ENCODE data around the gene MAP4K2. TPM values are rescaled to one million over a fixed set of nuclear protein-coding genes. Genes with fewer than 3 reads are reported as not detected.
A peak's percentile ranks its signal among the peaks of the same experiment; 100 is the strongest.

The MAP4K2 gene
- total RNA-seq, 1 experiment from 2014 or later: 34.3 TPM

DNA sequence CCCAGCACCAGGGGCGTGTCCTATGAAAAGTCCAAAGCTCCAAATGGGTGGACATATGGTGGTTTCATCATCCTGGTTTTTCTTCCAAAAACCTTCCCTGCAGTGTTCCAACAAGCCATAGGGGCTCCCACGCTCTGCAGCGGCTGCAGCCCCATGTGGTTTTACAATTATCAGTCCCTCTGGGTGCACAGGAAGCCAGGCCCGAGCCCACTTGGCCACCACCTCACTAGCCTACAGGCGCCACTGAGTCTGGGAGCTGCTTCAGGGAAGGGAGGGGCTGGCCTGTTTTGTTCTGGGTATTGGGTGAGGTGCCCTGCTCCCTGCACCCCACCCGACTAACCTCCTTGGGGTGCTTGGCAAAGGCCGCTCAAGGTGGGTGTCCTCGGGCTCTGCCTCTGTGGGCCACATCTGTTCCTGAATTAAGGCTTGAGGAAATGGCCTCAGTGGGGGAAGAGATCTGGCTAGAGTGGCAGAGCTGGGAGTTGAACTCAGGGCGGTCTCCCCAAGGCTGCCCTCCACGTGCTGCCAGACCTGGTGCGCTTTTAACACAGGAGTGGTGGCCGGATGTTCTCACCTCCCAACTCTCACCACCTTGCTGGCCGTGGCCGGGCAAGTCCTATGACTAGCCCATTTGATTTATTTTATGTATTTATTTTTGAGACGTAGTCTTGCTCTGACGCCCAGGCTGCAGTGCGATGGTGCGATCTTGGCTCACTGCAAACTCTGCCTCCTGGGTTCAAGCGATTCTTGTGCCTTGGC is 46.8 kb upstream of the MAP4K2 start:
- Histone ChIP-seq H3K9me2 (ENCODE audit: insufficient read depth) (no peaks in the 10 kb centered on the region), H3F3A (ENCODE audit: insufficient read depth, low read depth) (peaks cover 65% of the 10 kb centered on the region; the same call in 1 of the 2 replicates), H3K4me3 (no peak overlapping the region), H3K36me3 (ENCODE audit: low read depth) (peaks cover 12% of the 10 kb centered on the region; the same call in 1 of the 2 replicates), H3K27me3 (ENCODE audit: insufficient read depth, low read depth) (no peaks in the 10 kb centered on the region), H3K9me3 (ENCODE audit: insufficient read depth, low read depth) (no peaks in the 10 kb centered on the region), H2AFZ (no peak overlapping the region), H3K79me2 (ENCODE audit: low read depth) (peaks cover 25% of the 10 kb centered on the region), H3K4me1 (replicated peaks; ENCODE audit: insufficient read depth) (peaks cover 74% of the 10 kb centered on the region), H3K4me2 (peak overlapping the region; percentile 47; the same call in 1 of the 2 replicates), H4K20me1 (ENCODE audit: insufficient read depth) (no peaks in the 10 kb centered on the region), H3K27ac (no peak overlapping the region)
- ChIA-PET CTCF (interaction anchor here (0.6 to 3.3 kb wide), 6 partner anchors 8 to 74 kb away, joined by 3 to 23 read pairs (median 6); partner anchors contain the start of gene PPP2R5B), POLR2A (ENCODE audit: unreplicated experiment) (interaction anchor here (0.6 kb wide), 2 partner anchors 30 to 38 kb away, joined by 3 to 15 read pairs; no protein-coding TSS in a partner anchor)
- BruUV-seq (replicated peaks): no TSS peak
- TF ChIP-seq CTCF (conservative IDR thresholded peaks at IDR 0.05) (no peak), EZH2 (IDR thresholded peaks at IDR 0.05; ENCODE audit: low read depth) (no peak)
- DNase-seq: no peak
- intact Hi-C loops (cut with micrococcal nuclease; ENCODE audit: unreplicated experiment): loop anchor here (5.0 kb wide), 2 partner anchors 178 to 403 kb away; partner anchors contain the start of gene SNX15

GRCh38 chr11:64848826-64849597 is 46.0 kb upstream of the MAP4K2 start:
- no peaks in the 10 kb centered on the region for H3K9me2 ChIP-seq (ENCODE audit: insufficient read depth)
- peak; percentile 88 to 90 for DNase-seq
- H3K27ac ChIP-seq: no peak overlapping the region
- no TSS peak for BruUV-seq (replicated peaks)
- H3F3A ChIP-seq (ENCODE audit: insufficient read depth, low read depth): peaks cover 59% of the 10 kb centered on the region; the same call in 1 of the 2 replicates
- CTCF ChIA-PET: interaction anchor here (0.5 to 3.3 kb wide), 15 partner anchors 16 to 564 kb away, joined by 3 to 23 read pairs (median 4); partner anchors contain the start of genes ARL2, PPP2R5B and SNX15
- H3K79me2 ChIP-seq (ENCODE audit: low read depth): peaks cover 21% of the 10 kb centered on the region
- intact Hi-C loops (cut with micrococcal nuclease; ENCODE audit: unreplicated experiment): loop anchor here (1.0 to 5.0 kb wide), 3 partner anchors 7 to 403 kb away; partner anchors contain the start of gene SNX15
- no peaks in the 10 kb centered on the region for H3K9me3 ChIP-seq (ENCODE audit: insufficient read depth, low read depth)
- TF ChIP-seq CTCF (conservative IDR thresholded peaks at IDR 0.05): no peak; the same call in 1 of the 2 replicates
- TF ChIP-seq EZH2 (IDR thresholded peaks at IDR 0.05; ENCODE audit: low read depth): no peak
- no peak overlapping the region for H2AFZ ChIP-seq
- no peaks in the 10 kb centered on the region for H4K20me1 ChIP-seq (ENCODE audit: insufficient read depth)
- H3K27me3 ChIP-seq (ENCODE audit: insufficient read depth, low read depth): no peaks in the 10 kb centered on the region
- no peak overlapping the region for H3K4me3 ChIP-seq
- peaks cover 68% of the 10 kb centered on the region for H3K4me1 ChIP-seq (replicated peaks; ENCODE audit: insufficient read depth)
- peaks cover 9% of the 10 kb centered on the region; the same call in 1 of the 2 replicates for H3K36me3 ChIP-seq (ENCODE audit: low read depth)
- POLR2A ChIA-PET (ENCODE audit: unreplicated experiment): interaction anchor here (0.5 to 1.6 kb wide), 10 partner anchors 12 to 500 kb away, joined by 3 to 15 read pairs (median 4); partner anchors contain the start of gene SF1
- peak overlapping the region; percentile 47 for H3K4me2 ChIP-seq
